GM12892 (cell line): ENCODE measurements around the gene PARP3.

ENCODE experiments used
- POLR2A ChIP-seq: IDR thresholded peaks from 2 replicates; pipeline ENCODE4 v1.6.1; 2011; ENCODE audit warnings: low read depth, low read length, control low read depth
- POLR2AphosphoS5 ChIP-seq: IDR thresholded peaks from 2 replicates; pipeline ENCODE4 v1.6.1; 2011; ENCODE audit warnings: low read depth, low read length, control low read depth
- TAF1 ChIP-seq: IDR thresholded peaks from 2 replicates; pipeline ENCODE4 v1.6.1; 2011; ENCODE audit warnings: low read depth, mild to moderate bottlenecking, control low read depth, low read length, borderline replicate concordance

GRCh38 chr3:51966016-51966415 lies 23.9 kb downstream of the PARP3 start:
- TF ChIP-seq POLR2A (no peak), POLR2AphosphoS5 (no peak), TAF1 (no peak)
